Upper lobe of left lung (tissue), 6 donors: ENCODE measurements around the gene SSBP3. TPM values are rescaled to one million over a fixed set of nuclear protein-coding genes. Genes with fewer than 3 reads are reported as not detected.
A peak's percentile ranks its signal among the peaks of the same experiment; 100 is the strongest.
"Not testable (repeated sequence)": the region's sequence is repeated elsewhere in the genome, so short reads cannot be mapped to it uniquely, and the experiment has no call there.

ENCODE experiments used
- ATAC-seq, 2 donors: fragments of 200-7000 bp; cut with Tn5 transposase; one replicate each; pipeline ENCODE4 v1.9.1; 2022; ENCODE audit warnings: mild to moderate bottlenecking in 2 of 2, moderate library complexity in 2 of 2; ENCODE audit not compliant: low FRiP score in 2 of 2
- DNase-seq, 2 donors: peaks; one replicate each; pipeline ENCODE4 v3.0.0-alpha.2; 2019 to 2020
- H3K27ac ChIP-seq, 4 donors: fragments of 200-600 bp; sonication (generic); one replicate each; pipeline ENCODE4 v1.5.1; 2016 to 2019
- H3K27me3 ChIP-seq, 4 donors: fragments of 200-600 bp; sonication (generic); one replicate each; pipeline ENCODE4 v1.5.1; 2017 to 2019
- H3K36me3 ChIP-seq, 4 donors: fragments of 200-600 bp; sonication (generic); one replicate each; pipeline ENCODE4 v1.5.1; 2016 to 2019
- H3K4me1 ChIP-seq, 4 donors: fragments of 200-600 bp; sonication (generic); one replicate each; pipeline ENCODE4 v1.5.1; 2018 to 2019
- H3K4me3 ChIP-seq, 4 donors: fragments of 200-600 bp; sonication (generic); one replicate each; pipeline ENCODE4 v1.5.1; 2017 to 2019; ENCODE audit warnings: mild to moderate bottlenecking in 2 of 4, moderate library complexity in 1 of 4
- H3K9me3 ChIP-seq, 4 donors: fragments of 200-600 bp; sonication (generic); one replicate each; pipeline ENCODE4 v1.5.1; 2018 to 2019
- CTCF ChIP-seq, 6 experiments: fragments of 450-650 bp in 4 of 6; fragments of 200-600 bp in 2 of 6; sonication (generic) in 2 of 6; IDR thresholded peaks; one replicate each; pipeline ENCODE4 v1.5.1; 2016 to 2019; ENCODE audit warnings: antibody characterized with exemption in 6 of 6
- EP300 ChIP-seq, 4 donors: sonication (generic); formaldehyde crosslinking; IDR thresholded peaks; one replicate each; pipeline ENCODE4 v1.5.1; 2017; ENCODE audit warnings: antibody characterized with exemption in 4 of 4, control low read depth in 2 of 4
- POLR2A ChIP-seq, 4 donors: fragments of 450-650 bp; IDR thresholded peaks; one replicate each; pipeline ENCODE4 v1.5.1; 2016 to 2017; ENCODE audit warnings: antibody characterized with exemption in 4 of 4, mild to moderate bottlenecking in 2 of 4
- POLR2AphosphoS5 ChIP-seq, 2 donors: sonication (generic); formaldehyde crosslinking; IDR thresholded peaks; one replicate each; pipeline ENCODE4 v1.5.1; 2017; ENCODE audit warnings: antibody characterized with exemption in 2 of 2
- WGBS, 2 donors: methylation state at CpG; one replicate each; pipeline ENCODE4 v1.1.5; 2017 to 2018; 5-methylcytosine and 5-hydroxymethylcytosine counted together
- total RNA-seq, 6 donors: library from RNA; depleted of rRNA in 4 of 6; stranded (reverse); fragments of >200 nt in 4 of 6; gene quantifications; one replicate each; pipeline versions ENCODE4 v1.1.0 to v1.2.1, GENCODE V29; 2016 to 2021
- donor health status: DM: no; HTN: no; CAD: no; lungs with moderate emphysema.
- donor health status: DM: no; HTN: yes; CAD: no; lungs with severe emphysema.

Gene SSBP3
- total RNA-seq, 6 donors from 2014 or later: 17.8 to 35.6 (median 26.4) TPM

- peaks cover 15 to 51% (median 39%) of the 10 kb centered on the region in 4 donors for H3K36me3 ChIP-seq
- ATAC-seq (peak; percentile 27 to 79), DNase-seq (peak; percentile 29 to 66)
- H3K27ac ChIP-seq: peak overlapping the region; percentile 34 to 71 (median 69)
- no peaks in the 10 kb centered on the region for H3K27me3 ChIP-seq
- H3K4me3 ChIP-seq: peak overlapping the region in 1 of 4 donors; percentile 2
- peaks cover 8 to 18% (median 13%) of the 10 kb centered on the region in 4 donors for H3K4me1 ChIP-seq
- H3K9me3 ChIP-seq: no peaks in the 10 kb centered on the region
- TF ChIP-seq CTCF (IDR thresholded peaks at IDR 0.05) (no peak), POLR2AphosphoS5 (IDR thresholded peaks at IDR 0.05) (peak in 1 of 2 donors; percentile 15), EP300 (IDR thresholded peaks at IDR 0.05) (no peak), POLR2A (IDR thresholded peaks at IDR 0.05) (peak in 1 of 4 donors; percentile 19)
- 57 to 63% methylated on average over 16 to 18 of the region's 18 CpGs for WGBS, 2 donors
Observed at GRCh38 chr1:54220004-54220811, 186.0 kb downstream of the SSBP3 start.

- Histone ChIP-seq H3K4me3 (no peak overlapping the region), H3K27ac (peak overlapping the region; percentile 34 to 71 (median 62)), H3K4me1 (peaks cover 8 to 18% (median 13%) of the 10 kb centered on the region in 4 donors), H3K9me3 (no peaks in the 10 kb centered on the region), H3K27me3 (no peaks in the 10 kb centered on the region), H3K36me3 (peaks cover 18 to 56% (median 43%) of the 10 kb centered on the region in 4 donors)
- TF ChIP-seq POLR2AphosphoS5 (IDR thresholded peaks at IDR 0.05): no peak
- no peak for TF ChIP-seq CTCF (IDR thresholded peaks at IDR 0.05)
- no peak for TF ChIP-seq POLR2A (IDR thresholded peaks at IDR 0.05)
- no peak for TF ChIP-seq EP300 (IDR thresholded peaks at IDR 0.05)
- no peak for ATAC-seq
- 62 to 65% methylated on average over 3 of the region's 3 CpGs for WGBS, 2 donors
- no peak for DNase-seq
Observed at GRCh38 chr1:54219688-54220003, 186.5 kb downstream of the SSBP3 start.

- Histone ChIP-seq H3K27ac (peak overlapping the region; percentile 34 to 71 (median 62)), H3K9me3 (no peaks in the 10 kb centered on the region), H3K4me1 (peaks cover 8 to 18% (median 13%) of the 10 kb centered on the region in 4 donors), H3K36me3 (peaks cover 20 to 62% (median 44%) of the 10 kb centered on the region in 4 donors), H3K4me3 (no peak overlapping the region), H3K27me3 (no peaks in the 10 kb centered on the region)
- no peak for TF ChIP-seq EP300 (IDR thresholded peaks at IDR 0.05)
- DNase-seq (no peak), ATAC-seq (no peak)
- 63 to 70% methylated on average over 9 to 11 of the region's 11 CpGs for WGBS, 2 donors
Observed at GRCh38 chr1:54218883-54219687, 187.1 kb downstream of the SSBP3 start.

- no peak overlapping the region for H3K4me3 ChIP-seq
- peaks cover 43 to 97% (median 76%) of the 10 kb centered on the region in 4 donors for H3K36me3 ChIP-seq
- DNase-seq: no peak
- no peaks in the 10 kb centered on the region for H3K9me3 ChIP-seq
- H3K27me3 ChIP-seq: no peaks in the 10 kb centered on the region
- peaks cover 8 to 18% (median 12%) of the 10 kb centered on the region in 4 donors for H3K4me1 ChIP-seq
- WGBS, 2 donors: 91 to 93% methylated on average over 9 of the region's 9 CpGs
- TF ChIP-seq POLR2A (IDR thresholded peaks at IDR 0.05): no peak
- no peak for TF ChIP-seq POLR2AphosphoS5 (IDR thresholded peaks at IDR 0.05)
- TF ChIP-seq EP300 (IDR thresholded peaks at IDR 0.05): no peak
- no peak for ATAC-seq
- no peak overlapping the region for H3K27ac ChIP-seq
Observed at GRCh38 chr1:54215523-54215922, 190.7 kb downstream of the SSBP3 start.

- H3K27ac ChIP-seq: no peak overlapping the region
- no peaks in the 10 kb centered on the region for H3K4me1 ChIP-seq
- peaks cover 42 to 98% (median 89%) of the 10 kb centered on the region in 4 donors for H3K36me3 ChIP-seq
- WGBS, 2 donors: 56 to 100% methylated on average over 1 of the region's 1 CpG
- TF ChIP-seq POLR2AphosphoS5 (IDR thresholded peaks at IDR 0.05) (no peak), EP300 (IDR thresholded peaks at IDR 0.05) (no peak), CTCF (IDR thresholded peaks at IDR 0.05) (no peak), POLR2A (IDR thresholded peaks at IDR 0.05) (no peak)
- ATAC-seq (no peak), DNase-seq (no peak)
- H3K9me3 ChIP-seq: no peaks in the 10 kb centered on the region
- no peaks in the 10 kb centered on the region for H3K27me3 ChIP-seq
- no peak overlapping the region for H3K4me3 ChIP-seq
Observed at GRCh38 chr1:54212872-54213271, 193.3 kb downstream of the SSBP3 start.

- WGBS, 2 donors: 73 to 78% methylated on average over 4 of the region's 4 CpGs
- H3K4me1 ChIP-seq, H3K9me3 ChIP-seq, DNase-seq, H3K27ac ChIP-seq, ATAC-seq, H3K4me3 ChIP-seq, H3K27me3 ChIP-seq: not testable (repeated sequence)
- H3K36me3 ChIP-seq: peaks cover 24 to 79% (median 64%) of the 10 kb centered on the region in 4 donors
Observed at GRCh38 chr1:54207896-54208295, 198.3 kb downstream of the SSBP3 start.
